Measurements from ENCODE around the gene POLG.

POLG gene

DNA sequence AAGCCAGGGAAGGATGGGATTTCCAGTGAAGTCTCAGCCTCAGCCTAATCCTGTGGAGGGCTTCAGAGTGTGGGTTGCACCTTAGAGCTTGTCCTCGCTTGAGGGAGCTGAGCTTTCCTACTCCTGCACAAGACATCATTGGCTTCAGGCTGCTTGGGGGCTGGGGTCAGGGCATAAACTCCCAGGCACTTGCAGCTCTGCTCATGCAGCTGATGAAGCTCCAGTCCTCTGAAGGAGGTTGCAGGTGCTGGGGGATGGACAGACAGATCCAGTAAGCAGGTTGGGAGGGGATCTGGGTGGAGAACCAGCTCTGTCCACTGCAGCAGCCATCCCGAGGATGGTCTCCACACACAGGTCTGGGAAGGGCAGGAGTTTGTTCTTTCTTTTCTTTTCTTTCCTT, 19.4 kb upstream of the POLG start:
- DNase-seq: no peak

DNA sequence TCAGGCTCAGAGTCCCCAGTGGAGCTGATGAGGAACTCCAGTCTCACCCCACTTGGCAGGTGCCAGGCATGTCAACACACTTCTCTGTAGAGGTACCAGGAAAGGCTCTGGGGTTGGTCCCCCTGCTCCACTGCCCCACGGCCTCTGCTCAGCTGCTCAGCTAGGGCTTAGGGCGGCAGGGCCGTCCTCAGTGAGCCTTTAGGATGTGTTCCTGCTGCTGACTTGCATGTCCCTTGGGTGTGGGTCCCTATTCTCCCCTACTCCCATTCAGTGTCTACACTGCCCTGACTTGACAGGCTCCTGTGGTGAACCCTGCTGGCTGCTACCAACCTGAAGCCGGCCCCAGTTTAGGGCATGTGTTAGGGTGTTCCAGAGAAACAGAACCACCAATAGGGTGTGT, 17.9 kb upstream of the POLG start:
- no peak for DNase-seq

DNA sequence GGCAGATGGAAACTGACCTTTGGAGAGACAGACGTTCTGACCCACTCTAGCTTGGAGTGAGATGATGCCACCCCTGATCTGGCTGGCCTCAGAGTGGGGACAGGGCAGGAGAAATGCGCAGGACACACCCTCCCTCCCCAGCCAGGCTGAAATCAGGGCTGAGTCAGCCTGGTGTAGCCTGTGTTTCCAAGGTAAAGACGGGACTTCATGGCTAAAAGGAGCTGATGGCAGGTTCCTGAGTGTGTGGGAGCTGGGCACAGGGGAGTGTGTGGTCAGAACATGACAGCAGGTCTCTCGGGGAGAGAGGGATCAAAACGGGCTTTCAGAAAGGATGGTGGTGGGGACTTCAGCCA, 14.6 kb upstream of the POLG start:
- no peak for DNase-seq

DNA sequence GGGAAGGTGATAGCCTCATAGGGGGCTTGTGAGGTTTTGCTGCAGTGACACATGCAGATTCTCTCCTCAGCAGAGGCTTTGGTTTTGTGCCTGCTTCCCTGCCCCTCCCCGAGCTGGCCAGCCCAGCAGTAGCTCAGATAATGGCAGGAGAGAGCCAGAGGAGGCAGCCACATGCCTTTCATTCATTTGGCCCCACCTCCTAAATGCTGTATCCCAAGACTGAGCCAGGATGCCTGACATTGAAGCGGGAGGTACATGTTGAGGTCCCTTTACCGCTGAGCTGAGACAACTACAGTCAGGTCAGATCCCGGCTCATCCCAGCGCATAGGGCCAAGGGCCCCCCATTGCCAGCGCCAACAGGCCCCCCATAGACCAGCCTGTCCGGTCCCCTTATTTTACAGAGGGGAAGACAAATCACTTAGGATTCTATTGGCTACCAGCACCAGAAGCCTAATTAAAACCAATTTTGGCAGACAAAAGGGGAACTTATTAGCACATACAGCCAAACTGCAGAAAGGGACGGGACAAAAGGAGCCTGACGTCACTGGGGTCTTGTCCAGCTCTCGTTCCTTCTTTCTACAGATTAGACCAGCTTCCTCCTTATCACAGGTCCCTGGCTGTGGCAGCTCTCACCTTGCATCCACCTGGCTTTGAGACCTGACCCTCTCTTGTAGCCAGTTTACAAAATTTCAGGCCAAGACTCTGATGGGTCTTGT, 12.1 kb upstream of the POLG start:
- no peak for DNase-seq

DNA sequence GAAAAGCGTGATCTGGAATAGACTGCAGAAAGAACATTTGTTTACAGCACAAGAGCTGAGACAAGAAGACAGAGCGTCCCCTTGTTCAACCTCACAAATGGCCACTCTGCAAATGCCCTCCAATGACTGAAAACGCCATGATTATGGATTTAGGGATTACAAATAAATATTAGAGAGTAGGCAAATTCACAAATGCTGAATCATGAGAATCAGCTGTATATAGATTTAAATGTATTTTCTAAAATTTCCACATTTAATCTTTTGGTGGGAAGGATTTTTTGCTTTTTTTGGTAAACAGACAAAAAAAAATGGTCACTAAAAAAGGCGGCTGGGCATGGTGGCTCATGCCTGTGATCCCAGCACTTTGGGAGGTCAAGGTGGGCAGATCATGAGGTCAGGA, 10.6 kb upstream of the POLG start:
- DNase-seq: no peak

DNA sequence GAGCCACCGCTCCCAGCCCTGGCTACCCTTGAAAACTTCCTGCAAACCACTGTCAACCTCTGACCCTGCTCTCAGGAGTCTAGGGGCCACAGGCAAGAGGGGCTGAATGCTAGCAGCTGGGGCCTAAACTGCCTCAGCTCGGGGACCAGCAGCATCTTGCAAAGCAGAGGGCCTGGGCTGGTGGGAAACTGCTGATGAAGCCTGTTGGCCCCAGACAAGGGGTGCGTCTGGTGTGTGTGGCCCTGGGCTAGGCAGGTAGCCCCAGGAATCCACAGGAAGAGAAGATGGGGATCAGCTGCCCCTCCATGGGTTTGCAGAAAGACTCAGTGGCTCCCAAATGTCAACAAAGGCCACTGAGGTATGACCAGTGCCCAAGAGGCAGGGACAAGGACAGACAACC, 8.2 kb upstream of the POLG start:
- no peak for DNase-seq

DNA sequence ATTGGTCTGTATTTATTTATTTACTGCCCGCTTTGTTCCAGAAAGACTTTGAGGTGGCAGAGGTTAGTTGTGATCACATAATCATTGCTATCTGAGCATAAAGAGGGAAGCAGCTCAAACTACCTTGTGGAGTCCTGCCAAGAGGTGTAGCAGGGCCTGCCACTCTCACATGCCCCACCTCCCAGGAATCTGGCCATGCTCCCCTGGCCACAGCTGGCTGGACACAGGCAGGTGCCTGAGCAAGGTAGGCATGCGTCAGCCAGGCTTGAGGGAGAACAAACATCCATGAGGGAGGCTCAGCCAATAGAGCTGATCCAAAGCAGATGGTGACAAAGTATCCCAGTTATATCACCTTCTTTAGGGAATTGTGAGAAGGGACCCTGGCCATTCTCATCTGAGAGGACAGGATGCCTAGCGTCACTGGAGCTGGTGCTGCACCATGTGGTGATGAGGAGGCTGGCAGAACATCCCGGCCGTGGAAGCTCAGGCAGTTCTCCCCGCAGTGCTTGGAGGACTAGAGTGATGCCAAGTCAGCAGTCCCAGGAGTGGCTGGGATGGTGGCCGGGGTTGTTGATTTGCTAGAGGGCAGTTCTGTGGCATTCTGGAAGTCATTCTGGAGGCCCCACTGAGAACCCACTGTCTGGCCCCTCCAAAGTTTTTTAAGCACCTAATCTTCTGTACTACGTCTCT, 6.8 kb upstream of the POLG start:
- no peak for DNase-seq

DNA sequence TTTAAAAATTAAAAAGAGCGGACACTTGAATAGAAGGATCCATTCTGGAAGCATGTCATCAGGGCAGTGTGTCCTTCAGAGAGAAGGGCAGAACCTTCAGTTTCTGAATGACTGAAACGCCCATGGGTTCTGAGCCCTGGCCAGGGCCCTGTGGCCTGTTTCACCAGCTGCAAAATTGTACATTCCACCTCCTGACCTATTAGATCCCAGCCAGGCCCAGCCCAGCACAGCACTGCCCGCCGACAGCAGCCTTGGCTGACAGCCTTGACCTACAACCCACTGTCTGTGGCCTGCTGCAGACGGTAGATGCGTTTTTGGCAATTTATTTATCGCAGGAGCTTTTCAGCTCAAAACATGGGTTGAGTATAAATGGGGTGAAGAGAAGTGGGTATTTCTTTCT, 5.9 kb upstream of the POLG start:
- DNase-seq: no peak

DNA sequence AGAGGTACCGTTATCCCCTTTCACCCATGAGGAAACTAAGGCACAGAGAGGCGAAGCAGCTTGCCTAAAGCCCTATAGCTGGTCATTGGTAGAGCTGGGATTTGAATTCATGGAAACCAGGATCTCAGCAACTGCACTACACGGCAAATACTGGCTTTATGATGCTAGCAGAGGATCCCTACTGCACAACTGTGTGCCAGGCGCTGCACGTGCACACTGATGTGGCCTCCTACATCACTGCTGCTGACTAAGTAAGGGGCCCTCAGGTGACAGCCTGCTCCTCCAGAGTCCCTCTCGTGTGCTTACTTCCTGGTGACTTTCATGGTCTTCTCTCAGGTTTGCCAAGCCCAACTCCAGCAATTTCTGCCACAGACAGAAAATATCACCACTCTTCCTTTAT, 3.4 kb upstream of the POLG start:
- DNase-seq: no peak

DNA sequence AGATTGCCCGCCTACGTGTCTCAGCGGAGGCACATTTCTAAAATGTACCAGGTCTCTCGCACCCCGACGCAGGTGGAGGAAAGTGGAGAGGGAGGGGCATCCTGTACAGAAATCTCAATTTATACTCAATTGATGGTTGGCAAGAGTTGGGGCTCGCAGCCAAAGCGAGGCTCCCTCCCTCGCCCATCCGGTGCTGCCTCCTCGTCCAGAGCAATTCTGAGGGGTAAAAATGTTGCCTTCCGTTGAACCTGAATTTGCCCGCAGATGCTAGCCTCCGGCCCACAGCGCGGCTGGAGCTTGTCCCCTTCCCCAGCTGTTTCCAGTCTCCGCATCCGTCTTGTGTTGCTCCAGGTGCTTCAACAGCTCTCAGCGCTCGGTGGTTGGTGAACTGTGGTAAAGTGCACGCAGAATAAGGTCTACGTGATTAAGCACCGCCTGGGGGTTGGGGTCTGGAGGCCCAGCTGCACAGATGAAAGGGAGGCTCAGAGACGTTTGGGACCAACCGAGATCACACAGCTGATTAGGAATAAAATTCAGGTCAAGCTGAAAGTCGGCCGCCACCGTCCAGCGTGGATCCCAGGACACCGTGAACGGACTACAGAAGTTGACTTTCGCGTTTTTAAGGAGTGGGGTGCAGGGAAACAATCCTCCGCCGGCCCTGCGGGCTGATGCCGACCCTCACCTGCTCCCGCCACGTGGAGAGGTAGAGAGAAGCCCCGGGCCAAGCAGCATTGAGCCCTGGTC, 846 bp upstream of the POLG start:
- DNase-seq: peak; percentile 68

DNA sequence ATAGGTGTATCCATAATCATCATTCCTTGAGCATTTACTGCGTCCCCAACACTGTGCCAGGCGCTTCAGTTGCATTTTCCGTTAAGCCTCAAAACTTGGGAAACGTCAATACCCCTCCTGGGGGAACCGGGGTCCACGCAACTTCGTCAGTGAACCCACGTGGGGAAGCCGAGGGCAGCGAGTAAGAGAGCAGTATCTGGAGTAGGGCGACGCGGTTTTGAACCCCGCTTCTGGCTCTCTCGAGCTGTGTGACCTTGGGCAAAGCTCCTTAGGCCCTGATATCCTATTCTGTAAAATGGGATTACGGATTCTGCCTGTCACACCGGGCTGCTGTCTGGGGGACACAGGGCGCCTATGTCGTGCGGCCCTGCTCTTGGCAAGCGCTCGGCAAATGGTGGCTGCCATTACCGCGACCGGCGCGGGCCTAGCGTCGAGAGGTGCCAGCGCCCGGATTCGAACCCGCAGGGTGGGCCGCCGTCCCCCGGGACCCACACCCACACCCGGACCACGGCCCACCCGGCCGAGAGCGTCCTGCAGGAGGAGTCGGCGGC, 590 bp downstream of the POLG start:
- DNase-seq: no peak

DNA sequence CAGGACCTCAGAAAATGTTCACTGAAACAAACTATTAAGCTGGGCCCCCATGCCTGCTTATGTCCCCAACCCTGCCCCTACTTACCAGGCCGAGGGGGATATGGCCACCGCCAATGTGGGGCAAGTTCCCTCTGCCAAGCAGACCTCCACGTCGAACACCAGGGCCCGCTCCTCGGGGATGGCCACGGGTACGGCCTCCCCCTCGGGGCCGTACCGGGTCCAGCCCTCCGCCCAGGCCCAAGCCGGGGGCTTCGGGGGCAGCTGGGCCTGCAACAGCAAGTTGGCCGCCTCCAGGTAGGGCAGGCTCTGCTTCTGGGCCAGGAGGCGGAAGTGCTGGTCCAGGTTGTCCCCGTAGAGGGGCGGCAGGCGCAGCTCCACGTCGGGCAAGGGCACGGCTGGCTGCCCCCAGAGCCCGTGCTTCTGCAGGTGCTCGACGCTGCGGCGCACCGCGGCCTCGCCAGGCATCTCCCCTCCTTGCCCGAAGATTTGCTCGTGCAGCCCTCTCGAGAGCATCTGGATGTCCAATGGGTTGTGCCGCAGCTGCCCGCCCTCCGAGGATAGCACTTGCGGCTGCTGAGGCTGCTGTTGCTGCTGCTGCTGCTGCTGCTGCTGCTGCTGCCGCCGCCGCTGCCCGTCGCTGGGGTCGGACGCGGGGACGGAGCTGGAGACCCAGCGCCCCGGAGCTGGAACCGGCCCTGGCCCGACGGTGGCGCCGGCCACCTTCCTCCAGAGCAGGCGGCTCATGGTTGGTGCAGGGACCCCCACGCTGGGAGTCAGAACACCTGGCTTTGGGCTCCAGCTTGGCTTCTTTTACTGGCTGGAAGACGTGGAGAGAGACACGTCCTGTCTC, 1.4 kb downstream of the POLG start:
- DNase-seq: no peak

DNA sequence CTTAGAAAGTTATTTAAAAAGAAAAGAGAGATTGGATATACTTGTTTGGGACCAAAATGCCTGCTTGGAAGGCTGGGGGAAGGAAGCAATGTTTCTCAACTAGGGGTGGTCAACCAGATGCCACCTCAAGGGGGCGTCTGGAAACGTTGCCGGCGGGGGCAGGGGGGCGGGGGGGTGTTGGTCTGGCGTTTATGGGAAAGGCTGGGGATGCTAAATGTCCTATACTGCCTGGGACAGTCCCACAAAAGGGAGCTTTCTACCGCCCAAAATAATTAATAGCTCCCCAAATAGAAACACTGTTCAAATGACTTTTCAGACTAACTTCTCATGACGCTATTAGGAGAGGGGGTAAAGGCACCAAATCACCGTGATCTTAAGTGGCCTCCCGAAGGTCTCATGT, 2.2 kb downstream of the POLG start:
- no peak for DNase-seq

DNA sequence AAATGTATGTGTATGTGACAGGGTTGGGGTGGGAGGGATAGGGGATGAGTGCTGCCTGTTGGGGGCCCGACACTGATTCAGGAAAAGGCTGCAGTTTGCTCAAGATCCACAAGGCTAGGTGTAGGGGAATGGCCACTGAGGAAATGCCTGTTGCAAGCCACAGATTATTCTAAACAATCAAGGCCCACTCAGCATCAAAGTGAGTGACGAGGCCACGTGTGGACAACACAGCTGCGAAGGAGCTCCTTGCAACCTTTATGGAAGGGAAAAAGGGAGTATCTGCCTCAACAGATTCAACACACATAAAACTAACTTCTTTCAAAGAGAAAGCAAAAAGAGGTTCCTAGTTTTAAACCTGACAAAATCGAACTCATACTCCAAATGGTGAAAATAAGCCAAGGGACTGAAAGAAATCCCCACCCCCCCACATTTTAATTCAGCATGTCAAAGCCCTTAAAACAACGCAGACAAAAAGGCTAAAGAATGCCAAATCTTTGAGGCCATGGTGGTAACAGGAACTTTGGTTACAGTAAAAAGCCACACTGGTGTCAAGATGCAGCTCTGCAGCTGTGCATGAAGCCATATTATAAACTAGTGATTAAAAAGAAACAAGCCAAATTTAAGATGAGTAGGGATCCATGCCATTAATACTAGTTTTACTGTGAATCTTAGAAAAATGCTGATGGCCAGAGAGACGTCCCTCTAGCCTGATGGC, 3.6 kb downstream of the POLG start:
- no peak for DNase-seq

DNA sequence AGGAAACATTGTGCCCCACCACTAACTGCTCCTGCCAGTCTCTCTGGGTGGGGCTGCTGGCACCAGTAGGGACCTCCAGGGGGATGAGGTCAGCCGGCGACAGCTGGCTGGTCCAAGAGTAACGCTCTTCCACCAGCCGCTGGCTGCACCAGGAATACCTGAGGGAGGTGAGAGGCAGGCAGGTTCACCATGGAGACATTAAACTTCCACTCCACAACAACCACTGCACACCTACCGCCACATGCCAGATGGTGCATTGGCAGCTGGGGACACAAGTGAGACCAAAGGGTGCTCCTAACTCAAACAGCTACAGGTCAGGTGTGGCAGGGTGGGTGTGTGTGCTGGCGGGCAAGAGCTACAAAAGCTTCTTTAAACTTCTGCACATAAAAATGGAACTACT, 4.5 kb downstream of the POLG start:
- DNase-seq: no peak

DNA sequence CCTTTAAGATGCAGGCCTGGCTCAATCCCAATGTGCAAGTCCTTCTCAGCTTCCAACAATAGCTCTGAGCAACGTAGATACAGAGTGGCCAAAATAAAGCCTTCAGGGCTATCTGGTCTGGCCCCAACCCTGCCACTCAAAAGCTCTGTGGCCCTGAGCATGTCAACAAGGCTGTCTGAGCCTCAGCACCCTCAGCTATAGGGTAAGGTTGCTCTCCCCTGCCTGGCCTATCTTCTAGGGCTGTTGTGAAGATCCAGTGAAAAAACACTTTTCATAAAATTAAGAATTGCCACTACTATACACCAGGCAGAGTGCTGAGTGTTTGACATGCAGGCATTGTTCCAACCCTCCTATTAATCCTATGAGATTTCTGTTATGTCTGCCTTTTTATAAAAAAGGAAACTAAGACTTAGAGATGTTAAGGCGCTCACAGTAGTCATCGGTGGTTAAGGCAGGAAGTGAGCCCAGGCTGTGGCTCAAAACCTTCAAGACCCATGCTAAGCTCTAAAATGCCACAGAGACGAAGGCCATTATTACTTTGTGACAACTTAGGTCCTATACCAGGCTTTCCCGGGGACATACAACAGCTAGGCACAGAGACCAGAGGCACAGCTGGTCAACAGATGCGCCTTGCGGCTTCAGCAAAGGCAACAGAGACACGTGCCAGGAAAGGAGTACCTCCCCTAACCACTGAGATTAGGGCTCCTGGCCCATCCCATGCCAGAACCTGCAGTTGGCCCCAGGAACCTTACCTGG, 5.1 kb downstream of the POLG start:
- DNase-seq: no peak

DNA sequence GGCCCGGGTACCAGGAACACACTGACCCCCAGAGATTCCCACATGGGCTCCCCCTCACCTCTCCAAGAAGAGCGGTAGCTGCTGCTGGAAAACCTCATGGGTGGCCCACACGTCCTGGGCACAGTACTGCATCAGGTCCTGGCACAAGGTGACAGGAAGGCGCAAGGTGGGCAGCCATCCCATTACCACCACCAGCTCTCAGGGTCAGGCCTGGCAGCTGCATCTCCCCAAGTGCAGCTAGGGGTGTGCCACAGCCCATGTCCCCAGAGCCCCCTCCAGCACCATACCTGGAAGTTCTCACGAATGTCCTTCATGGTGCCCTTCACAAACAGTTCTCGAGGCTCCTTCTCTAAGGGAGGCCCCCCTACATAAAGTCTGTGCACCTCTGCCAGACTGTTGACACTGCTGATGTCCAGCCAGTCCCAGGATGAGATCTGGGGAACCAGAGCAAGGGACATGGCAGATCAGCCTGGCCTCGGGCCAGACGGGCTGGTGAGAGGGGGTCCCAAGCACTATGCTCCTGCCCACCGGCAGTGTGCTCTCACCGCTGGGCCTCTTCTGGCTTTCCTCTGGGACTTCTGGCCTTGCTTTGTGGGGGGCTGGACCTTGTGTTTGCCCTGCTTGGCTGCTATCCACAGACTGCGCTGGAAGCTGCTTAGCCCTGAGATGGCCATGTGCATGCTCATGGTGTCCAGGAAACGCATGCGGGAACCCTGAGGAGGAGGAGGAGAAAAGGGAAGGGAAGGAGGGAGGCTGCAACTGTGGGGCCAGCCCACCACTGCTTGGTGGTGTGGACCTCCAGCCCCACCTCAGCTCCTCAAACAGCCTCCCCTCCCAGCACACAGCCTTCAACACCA, 6.0 kb downstream of the POLG start:
- no peak for DNase-seq

DNA sequence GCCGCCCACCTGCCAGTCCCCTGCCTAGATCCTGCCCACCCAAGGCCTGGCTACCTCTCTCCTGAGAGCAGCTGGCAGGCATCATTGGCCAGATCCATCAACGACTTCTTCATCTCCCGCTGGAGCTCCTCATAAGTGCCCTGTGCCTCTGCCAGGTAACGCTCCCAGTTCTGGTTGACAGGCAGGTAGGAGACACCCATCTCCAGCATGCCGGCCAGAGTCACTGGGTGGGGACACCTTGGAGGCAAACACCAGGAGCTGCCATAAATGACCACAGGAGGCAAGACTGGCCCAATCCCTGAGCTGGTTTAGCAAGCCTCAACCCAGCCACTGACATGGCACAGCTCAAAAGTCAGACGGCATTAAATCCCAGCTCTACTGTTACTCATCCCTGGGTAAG, 7.5 kb downstream of the POLG start:
- DNase-seq: no peak

DNA sequence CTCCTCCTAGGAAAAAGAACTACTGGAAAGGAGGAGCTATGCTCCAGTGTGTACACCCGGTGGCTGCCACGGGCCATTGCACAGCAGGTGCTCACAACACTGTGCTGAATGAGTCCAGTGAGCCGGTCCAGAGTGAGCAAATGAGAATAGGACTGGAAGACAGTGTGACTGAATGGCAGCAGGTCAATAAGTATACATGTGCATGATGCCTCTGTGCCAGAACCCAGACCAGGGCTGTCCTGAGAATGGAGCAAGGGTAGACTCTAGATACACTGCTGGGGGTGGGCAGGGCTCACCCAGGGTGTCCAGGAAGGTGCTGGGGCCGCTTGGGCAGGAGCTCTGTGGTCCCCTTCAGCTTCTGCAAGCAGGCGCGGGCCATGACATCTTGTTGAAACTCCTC, 8.3 kb downstream of the POLG start:
- DNase-seq: no peak

DNA sequence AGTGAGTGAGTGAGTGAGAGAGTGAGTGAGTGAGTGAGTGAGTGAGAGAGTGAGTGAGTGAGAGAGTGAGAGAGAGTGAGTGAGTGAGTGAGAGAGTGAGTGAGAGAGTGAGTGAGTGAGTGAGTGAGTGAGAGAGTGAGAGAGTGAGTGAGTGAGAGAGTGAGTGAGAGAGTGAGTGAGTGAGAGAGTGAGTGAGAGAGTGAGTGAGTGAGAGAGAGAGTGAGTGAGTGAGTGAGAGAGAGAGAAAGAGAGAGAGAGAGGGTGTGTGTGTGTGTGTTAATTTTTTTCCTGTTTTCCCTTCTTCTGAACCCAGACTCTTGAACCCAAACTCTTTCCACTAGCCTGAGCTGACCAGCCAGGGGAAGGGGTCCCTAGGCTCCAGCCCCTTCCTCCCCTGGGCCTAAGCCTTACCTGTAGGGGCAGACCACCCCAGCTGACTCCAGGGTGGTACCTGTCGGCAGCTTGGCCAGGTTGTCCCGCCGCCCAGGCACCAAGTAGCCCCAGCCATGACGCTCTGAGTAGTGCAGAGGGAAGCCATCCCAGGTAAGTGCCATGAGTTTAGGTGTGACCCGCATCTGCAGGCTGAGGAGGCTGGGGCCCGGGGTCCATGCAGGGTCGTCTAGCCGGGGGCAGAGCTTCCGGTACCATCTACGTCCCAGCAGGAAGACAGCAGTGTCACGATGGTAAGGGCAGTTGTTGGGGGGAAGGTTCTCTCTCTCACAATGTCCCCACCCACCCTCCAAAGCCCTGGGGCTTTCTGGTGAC, 9.4 kb downstream of the POLG start:
- DNase-seq: no peak
